Measurements from ENCODE around the gene LBHD2. TPM values are rescaled to one million over a fixed set of nuclear protein-coding genes. Genes with fewer than 3 reads are reported as not detected.

Gene LBHD2
- polyA plus RNA-seq, 1 donor from 2014 or later = not detected

DNA sequence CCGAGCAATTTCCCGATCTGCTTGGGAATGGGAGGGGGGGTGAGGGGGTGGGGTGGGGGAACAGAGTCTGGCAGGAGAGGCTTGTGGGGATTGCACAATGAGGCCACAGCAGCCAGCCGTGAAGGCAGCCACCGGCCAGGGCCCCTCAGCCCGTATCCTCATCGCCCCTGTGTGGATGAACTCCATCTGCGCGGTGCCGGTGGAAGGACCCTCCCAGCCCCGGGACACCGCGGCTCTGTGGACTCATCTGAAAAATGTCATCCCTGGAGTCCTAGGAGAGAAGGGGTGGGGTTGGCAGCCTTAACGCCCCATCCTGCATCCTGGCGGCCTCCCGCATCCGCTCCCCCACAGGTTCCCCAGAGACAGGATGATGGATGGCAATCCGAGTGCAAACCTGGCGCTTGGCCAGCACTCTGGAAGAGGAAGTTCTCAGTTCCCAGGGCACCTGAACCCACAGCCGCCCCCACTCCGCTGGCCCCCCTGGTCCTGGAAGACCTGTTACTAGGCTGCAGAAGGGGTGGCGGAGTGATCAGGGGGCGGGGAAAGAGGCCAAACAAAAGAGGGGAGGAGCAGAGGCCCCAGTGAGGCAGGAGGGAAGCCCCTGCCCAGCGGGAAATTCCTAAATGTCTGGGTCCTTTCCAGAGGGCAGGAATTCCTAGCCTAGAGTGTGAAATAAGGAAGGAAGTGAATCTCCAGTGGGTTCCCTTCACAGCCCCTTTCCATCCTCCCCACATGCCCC is 38.0 kb downstream of the LBHD2 start:
- no peak overlapping the region for H3K27ac ChIP-seq (ENCODE audit: low read length)
- H2AFZ ChIP-seq (ENCODE audit: low read depth, low read length) = no peak overlapping the region
- peaks cover 15% of the 10 kb centered on the region for H3K27me3 ChIP-seq (ENCODE audit: insufficient read depth, low read depth, low read length)
- H3K4me3 ChIP-seq (ENCODE audit: low read length) = no peak overlapping the region
- H4K20me1 ChIP-seq (ENCODE audit: insufficient read depth) = no peaks in the 10 kb centered on the region
- no peaks in the 10 kb centered on the region for H3K9me3 ChIP-seq (ENCODE audit: low read length)
- no peak overlapping the region for H3K4me2 ChIP-seq (ENCODE audit: low read length)
- no peaks in the 10 kb centered on the region for H3F3A ChIP-seq (ENCODE audit: insufficient read depth, low read length, poor library complexity, severe bottlenecking)
- no peaks in the 10 kb centered on the region for H3K79me2 ChIP-seq (replicated peaks; ENCODE audit: insufficient read depth, low read length)
- no peaks in the 10 kb centered on the region for H3K9me2 ChIP-seq (ENCODE audit: insufficient read depth, low read length)
- TF ChIP-seq, protein P1, sequence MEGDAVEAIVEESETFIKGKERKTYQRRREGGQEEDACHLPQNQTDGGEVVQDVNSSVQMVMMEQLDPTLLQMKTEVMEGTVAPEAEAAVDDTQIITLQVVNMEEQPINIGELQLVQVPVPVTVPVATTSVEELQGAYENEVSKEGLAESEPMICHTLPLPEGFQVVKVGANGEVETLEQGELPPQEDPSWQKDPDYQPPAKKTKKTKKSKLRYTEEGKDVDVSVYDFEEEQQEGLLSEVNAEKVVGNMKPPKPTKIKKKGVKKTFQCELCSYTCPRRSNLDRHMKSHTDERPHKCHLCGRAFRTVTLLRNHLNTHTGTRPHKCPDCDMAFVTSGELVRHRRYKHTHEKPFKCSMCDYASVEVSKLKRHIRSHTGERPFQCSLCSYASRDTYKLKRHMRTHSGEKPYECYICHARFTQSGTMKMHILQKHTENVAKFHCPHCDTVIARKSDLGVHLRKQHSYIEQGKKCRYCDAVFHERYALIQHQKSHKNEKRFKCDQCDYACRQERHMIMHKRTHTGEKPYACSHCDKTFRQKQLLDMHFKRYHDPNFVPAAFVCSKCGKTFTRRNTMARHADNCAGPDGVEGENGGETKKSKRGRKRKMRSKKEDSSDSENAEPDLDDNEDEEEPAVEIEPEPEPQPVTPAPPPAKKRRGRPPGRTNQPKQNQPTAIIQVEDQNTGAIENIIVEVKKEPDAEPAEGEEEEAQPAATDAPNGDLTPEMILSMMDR (IDR thresholded peaks at IDR 0.05; ENCODE audit: poor library complexity, severe bottlenecking) = no peak
- no peak for TF ChIP-seq POLR2AphosphoS5 (IDR thresholded peaks at IDR 0.05)
- TF ChIP-seq, protein P2, sequence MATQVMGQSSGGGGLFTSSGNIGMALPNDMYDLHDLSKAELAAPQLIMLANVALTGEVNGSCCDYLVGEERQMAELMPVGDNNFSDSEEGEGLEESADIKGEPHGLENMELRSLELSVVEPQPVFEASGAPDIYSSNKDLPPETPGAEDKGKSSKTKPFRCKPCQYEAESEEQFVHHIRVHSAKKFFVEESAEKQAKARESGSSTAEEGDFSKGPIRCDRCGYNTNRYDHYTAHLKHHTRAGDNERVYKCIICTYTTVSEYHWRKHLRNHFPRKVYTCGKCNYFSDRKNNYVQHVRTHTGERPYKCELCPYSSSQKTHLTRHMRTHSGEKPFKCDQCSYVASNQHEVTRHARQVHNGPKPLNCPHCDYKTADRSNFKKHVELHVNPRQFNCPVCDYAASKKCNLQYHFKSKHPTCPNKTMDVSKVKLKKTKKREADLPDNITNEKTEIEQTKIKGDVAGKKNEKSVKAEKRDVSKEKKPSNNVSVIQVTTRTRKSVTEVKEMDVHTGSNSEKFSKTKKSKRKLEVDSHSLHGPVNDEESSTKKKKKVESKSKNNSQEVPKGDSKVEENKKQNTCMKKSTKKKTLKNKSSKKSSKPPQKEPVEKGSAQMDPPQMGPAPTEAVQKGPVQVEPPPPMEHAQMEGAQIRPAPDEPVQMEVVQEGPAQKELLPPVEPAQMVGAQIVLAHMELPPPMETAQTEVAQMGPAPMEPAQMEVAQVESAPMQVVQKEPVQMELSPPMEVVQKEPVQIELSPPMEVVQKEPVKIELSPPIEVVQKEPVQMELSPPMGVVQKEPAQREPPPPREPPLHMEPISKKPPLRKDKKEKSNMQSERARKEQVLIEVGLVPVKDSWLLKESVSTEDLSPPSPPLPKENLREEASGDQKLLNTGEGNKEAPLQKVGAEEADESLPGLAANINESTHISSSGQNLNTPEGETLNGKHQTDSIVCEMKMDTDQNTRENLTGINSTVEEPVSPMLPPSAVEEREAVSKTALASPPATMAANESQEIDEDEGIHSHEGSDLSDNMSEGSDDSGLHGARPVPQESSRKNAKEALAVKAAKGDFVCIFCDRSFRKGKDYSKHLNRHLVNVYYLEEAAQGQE (IDR thresholded peaks at IDR 0.05; ENCODE audit: borderline replicate concordance) = no peak
- no peak for TF ChIP-seq RAD21 (conservative IDR thresholded peaks at IDR 0.05)
- TF ChIP-seq EP300 (conservative IDR thresholded peaks at IDR 0.05; ENCODE audit: poor library complexity, severe bottlenecking) = no peak
- TF ChIP-seq SMC3 (conservative IDR thresholded peaks at IDR 0.05; ENCODE audit: poor library complexity) = no peak
- no peak overlapping the region for H3K9ac ChIP-seq (ENCODE audit: low read length)
- H3K36me3 ChIP-seq (ENCODE audit: insufficient read depth, low read length) = no peaks in the 10 kb centered on the region

DNA sequence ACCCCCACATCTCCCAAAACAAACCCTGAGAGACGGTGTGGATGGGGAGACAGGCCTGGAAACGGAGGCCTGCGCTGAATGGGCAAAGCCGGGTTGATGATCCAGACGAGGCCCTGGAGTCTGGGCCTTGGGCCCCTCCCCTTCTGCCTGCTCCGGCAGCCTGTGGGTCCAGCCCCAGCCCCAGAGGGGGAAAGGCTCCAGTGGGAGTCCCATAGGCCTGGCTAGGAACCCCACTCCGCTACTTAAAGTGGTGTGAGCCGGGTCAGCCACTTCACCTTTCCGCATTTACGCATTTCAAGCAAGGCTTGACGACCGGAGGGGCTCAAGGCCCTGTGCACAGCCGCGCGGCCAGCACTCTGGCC is 38.6 kb downstream of the LBHD2 start:
- Histone ChIP-seq H3K4me3 (ENCODE audit: low read length) (no peak overlapping the region), H2AFZ (ENCODE audit: low read depth, low read length) (no peak overlapping the region), H4K20me1 (ENCODE audit: insufficient read depth) (no peaks in the 10 kb centered on the region), H3K9ac (ENCODE audit: low read length) (no peak overlapping the region), H3K27ac (ENCODE audit: low read length) (no peak overlapping the region), H3K36me3 (ENCODE audit: insufficient read depth, low read length) (no peaks in the 10 kb centered on the region), H3K4me2 (ENCODE audit: low read length) (no peak overlapping the region), H3K9me3 (ENCODE audit: low read length) (no peaks in the 10 kb centered on the region), H3K27me3 (ENCODE audit: insufficient read depth, low read depth, low read length) (peaks cover 15% of the 10 kb centered on the region), H3F3A (ENCODE audit: insufficient read depth, low read length, poor library complexity, severe bottlenecking) (no peaks in the 10 kb centered on the region), H3K79me2 (replicated peaks; ENCODE audit: insufficient read depth, low read length) (no peaks in the 10 kb centered on the region), H3K9me2 (ENCODE audit: insufficient read depth, low read length) (no peaks in the 10 kb centered on the region)
- TF ChIP-seq EP300 (conservative IDR thresholded peaks at IDR 0.05; ENCODE audit: poor library complexity, severe bottlenecking) = no peak

DNA sequence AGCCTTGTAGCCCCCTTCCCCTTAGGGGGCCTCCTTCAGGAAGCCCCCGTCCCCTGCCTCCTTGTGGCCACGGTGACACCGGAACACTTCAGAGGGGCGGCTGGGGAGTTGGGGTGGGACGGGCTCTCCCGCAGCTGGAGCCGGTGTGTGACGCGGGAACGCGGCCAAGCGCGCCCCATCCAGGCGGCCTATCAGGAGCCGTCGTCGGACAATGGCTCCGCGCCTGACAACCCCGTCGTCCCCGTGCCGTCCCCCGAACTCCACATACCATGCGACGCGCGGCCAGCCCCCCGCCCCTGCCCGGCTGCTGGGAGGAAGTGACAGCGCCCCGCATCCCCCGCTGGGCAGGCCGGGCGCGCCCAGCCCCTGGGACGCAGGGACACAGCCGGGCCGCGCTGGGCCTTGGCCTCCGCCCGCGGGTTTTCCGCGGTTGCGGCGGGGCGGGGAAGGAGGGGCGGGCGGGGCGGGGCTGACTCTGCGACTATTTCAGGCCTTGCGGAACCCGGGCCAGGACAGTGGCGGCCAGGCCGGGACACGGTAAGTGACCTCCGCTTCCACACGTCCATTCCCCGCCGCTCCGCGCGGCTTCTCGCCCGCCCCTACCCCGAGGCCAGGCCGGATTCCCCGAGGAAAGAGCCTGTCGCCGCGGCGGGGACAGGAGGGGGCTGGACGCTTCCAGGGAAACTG is 39.1 kb downstream of the LBHD2 start, which contains the start of gene TNFAIP2:
TSS of gene TNFAIP2 (plus strand) at position 515 of the 687 bp plus-strand sequence. CDS start 2,997 bp downstream, outside the sequence.
- H3K9ac ChIP-seq (ENCODE audit: low read length) = no peak within 1 kb of the TSS
- no peak for TF ChIP-seq EZH2 (IDR thresholded peaks at IDR 0.05; ENCODE audit: borderline replicate concordance, insufficient read depth, low read length, poor library complexity, severe bottlenecking)
- TF ChIP-seq EP300 (conservative IDR thresholded peaks at IDR 0.05; ENCODE audit: poor library complexity, severe bottlenecking) = no peak
- TF ChIP-seq, protein P1 (IDR thresholded peaks at IDR 0.05; ENCODE audit: poor library complexity, severe bottlenecking) = no peak
- TF ChIP-seq, protein P2 (IDR thresholded peaks at IDR 0.05; ENCODE audit: borderline replicate concordance) = no peak
- no peak for TF ChIP-seq RAD21 (conservative IDR thresholded peaks at IDR 0.05)
- TF ChIP-seq TAF1 (IDR thresholded peaks at IDR 0.05; ENCODE audit: low read depth) = no peak
- TF ChIP-seq POLR2AphosphoS5 (IDR thresholded peaks at IDR 0.05) = no peak
- TF ChIP-seq SMC3 (conservative IDR thresholded peaks at IDR 0.05; ENCODE audit: poor library complexity) = no peak

More for the DNA sequence above, 39.1 kb downstream of the LBHD2 start, which contains the start of gene TNFAIP2:
- Histone ChIP-seq H4K20me1 (ENCODE audit: insufficient read depth) (no peaks in the 10 kb centered on the region), H2AFZ (ENCODE audit: low read depth, low read length) (no peak within 1 kb of the TSS), H3K27ac (ENCODE audit: low read length) (no peak within 1 kb of the TSS), H3K36me3 (ENCODE audit: insufficient read depth, low read length) (no peaks in the 10 kb centered on the region), H3K27me3 (ENCODE audit: insufficient read depth, low read depth, low read length) (peaks cover 15% of the 10 kb centered on the region), H3K9me2 (ENCODE audit: insufficient read depth, low read length) (no peaks in the 10 kb centered on the region), H3F3A (ENCODE audit: insufficient read depth, low read length, poor library complexity, severe bottlenecking) (no peaks in the 10 kb centered on the region), H3K79me2 (replicated peaks; ENCODE audit: insufficient read depth, low read length) (no peaks in the 10 kb centered on the region), H3K4me2 (ENCODE audit: low read length) (no peak within 1 kb of the TSS), H3K4me3 (ENCODE audit: low read length) (no peak within 1 kb of the TSS), H3K9me3 (ENCODE audit: low read length) (no peaks in the 10 kb centered on the region)

Data from neural cell (in vitro differentiated cells).